RPMI8226 (cell line): Measurements from ENCODE around the gene BTBD2.
"Not testable (repeated sequence)": the region's sequence is repeated elsewhere in the genome, so short reads cannot be mapped to it uniquely, and the experiment has no call there.

ENCODE experiments used
- DNase-seq: peaks from one replicate; pipeline ENCODE4 v3.0.0-alpha.2; 2015

BTBD2 gene

GRCh38 chr19:2012941-2013682 is 2.4 kb downstream of the BTBD2 start:
- DNase-seq: no peak

- no peak for DNase-seq
Measured at GRCh38 chr19:2011169-2011568, 4.3 kb downstream of the BTBD2 start.

- no peak for DNase-seq
Measured at GRCh38 chr19:2010135-2010668, 5.3 kb downstream of the BTBD2 start.

GRCh38 chr19:2003874-2004273 is 11.6 kb downstream of the BTBD2 start:
- no peak for DNase-seq

- no peak for DNase-seq
Measured at GRCh38 chr19:1999856-2000515, 15.5 kb downstream of the BTBD2 start.

- no peak for DNase-seq
Measured at GRCh38 chr19:1998712-1999708, 16.5 kb downstream of the BTBD2 start.

GRCh38 chr19:1997353-1998233 is 17.9 kb downstream of the BTBD2 start:
- no peak for DNase-seq

GRCh38 chr19:1992759-1993260 is 22.7 kb downstream of the BTBD2 start:
- DNase-seq: no peak

GRCh38 chr19:1991018-1991913 is 24.2 kb downstream of the BTBD2 start:
- no peak for DNase-seq

- DNase-seq: no peak
Measured at GRCh38 chr19:1990230-1991017, 25.1 kb downstream of the BTBD2 start.

- DNase-seq: no peak
Measured at GRCh38 chr19:1989513-1990229, 25.8 kb downstream of the BTBD2 start.

- not testable (repeated sequence) for DNase-seq
Measured at GRCh38 chr19:1988464-1988863, 27.1 kb downstream of the BTBD2 start.

- no peak for DNase-seq
Measured at GRCh38 chr19:1987197-1988187, 28.0 kb downstream of the BTBD2 start.

GRCh38 chr19:1986357-1987162 is 29.0 kb downstream of the BTBD2 start:
- no peak for DNase-seq

- DNase-seq: no peak
Measured at GRCh38 chr19:1985588-1986356, 29.7 kb downstream of the BTBD2 start.

- no peak for DNase-seq
Measured at GRCh38 chr19:1984357-1984756, 31.2 kb downstream of the BTBD2 start.
